Activated T-cell treated with anti-CD3 and anti-CD28 coated beads for 4 hours (primary cell): ENCODE results near the gene IGF2R.

Source experiments
- DNase-seq: peaks from one replicate; pipeline ENCODE4 v3.0.0-alpha.2; 2020

IGF2R gene

GRCh38 chr6:160142115-160142715 is 173.3 kb downstream of the IGF2R start:
- DNase-seq, result no peak

GRCh38 chr6:160146454-160147145 is 177.7 kb downstream of the IGF2R start:
- DNase-seq, result no peak

GRCh38 chr6:160147146-160147536 is 178.3 kb downstream of the IGF2R start:
- DNase-seq, result no peak

- no peak for DNase-seq
Observed at GRCh38 chr6:160154471-160154870, 185.6 kb downstream of the IGF2R start.

- DNase-seq, result no peak
Observed at GRCh38 chr6:160156842-160157241, 188.0 kb downstream of the IGF2R start.

- DNase-seq, result no peak
Observed at GRCh38 chr6:160160450-160160849, 191.6 kb downstream of the IGF2R start.
